ENCODE results near the gene PARN.

DNA sequence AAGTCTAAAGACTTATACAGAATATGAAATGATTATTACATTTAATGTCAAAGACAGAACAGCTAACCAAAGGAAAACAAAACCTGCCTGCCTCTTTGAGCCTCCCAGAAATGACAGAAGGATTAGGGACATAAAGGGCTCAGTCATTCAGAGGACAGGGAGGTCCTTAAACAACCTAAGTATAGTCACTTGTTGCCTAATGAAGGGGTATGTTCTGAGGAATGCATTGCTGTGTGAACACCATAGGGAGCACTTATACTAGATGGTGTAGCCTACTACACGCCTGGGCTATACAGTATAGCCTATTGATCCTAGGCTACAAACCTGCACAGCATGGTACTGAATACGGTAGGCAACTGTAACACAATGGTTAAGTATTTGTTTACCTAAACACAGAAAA lies 106.4 kb downstream of the PARN start:
- TF ChIP-seq, protein P1, sequence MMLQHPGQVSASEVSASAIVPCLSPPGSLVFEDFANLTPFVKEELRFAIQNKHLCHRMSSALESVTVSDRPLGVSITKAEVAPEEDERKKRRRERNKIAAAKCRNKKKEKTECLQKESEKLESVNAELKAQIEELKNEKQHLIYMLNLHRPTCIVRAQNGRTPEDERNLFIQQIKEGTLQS (CRISPR knock-in tag; conservative IDR thresholded peaks at IDR 0.05), result no peak
- TF ChIP-seq USF2 (CRISPR knock-in tag; IDR thresholded peaks at IDR 0.05) (no peak), CTCF (IDR thresholded peaks at IDR 0.05) (no peak), NR2C2 (CRISPR knock-in tag; IDR thresholded peaks at IDR 0.05) (no peak)

Data from WTC11 (cell line).